Dedifferentiated amniotic fluid mesenchymal stem cell (primary cell): ENCODE data around the gene RHBG.
A peak's percentile ranks its signal among the peaks of the same experiment; 100 is the strongest.

Experiments used
- DNase-seq: peaks from one replicate; pipeline ENCODE4 v3.0.0-alpha.2; 2016; ENCODE audit errors: extremely low spot score

The RHBG gene

DNA sequence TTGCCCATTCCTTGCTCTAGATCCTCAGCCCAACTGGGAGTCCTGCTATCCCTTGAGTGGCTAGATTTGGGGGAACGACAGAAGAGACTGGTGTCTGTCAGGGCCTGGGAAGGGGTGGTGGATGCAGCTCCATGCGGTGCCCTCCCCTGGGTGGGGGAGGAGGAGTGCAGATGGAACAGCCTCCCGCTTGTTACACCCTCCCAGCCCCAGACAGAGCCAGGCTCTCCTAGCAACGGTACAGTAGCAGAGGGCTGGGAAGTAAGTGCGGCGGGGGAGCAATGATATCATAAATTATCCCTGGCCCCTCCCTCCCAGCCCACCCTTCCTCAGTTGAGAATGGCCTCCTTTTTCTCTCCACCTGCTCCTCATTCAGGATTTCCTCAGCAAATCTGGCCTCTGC, 37.2 kb downstream of the RHBG start:
- no peak for DNase-seq

DNA sequence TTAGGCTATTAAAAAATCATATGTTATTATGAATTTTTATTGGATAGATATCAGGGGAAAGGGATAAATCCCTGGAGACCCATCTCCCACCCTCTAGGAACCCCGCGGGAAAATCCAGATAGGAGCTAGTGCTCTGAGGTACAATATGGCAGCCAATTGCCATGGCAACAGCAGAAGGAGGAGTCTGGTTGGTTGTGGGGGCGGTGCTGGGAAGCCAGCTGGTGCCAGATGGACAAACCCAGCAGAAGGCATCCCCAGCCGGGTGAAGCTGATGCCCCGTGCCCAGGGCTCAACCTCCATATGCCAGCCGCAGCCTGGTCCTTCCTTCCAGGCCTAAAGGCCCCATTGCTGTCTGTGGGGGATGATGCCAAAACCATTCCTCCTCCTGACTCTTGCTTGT, 38.3 kb downstream of the RHBG start:
- no peak for DNase-seq

- no peak for DNase-seq
These were observed 38.7 kb downstream of the RHBG start for GRCh38 chr1:156407760-156408159.

- DNase-seq: no peak
These were observed 40.4 kb downstream of the RHBG start for GRCh38 chr1:156409439-156409838.

DNA sequence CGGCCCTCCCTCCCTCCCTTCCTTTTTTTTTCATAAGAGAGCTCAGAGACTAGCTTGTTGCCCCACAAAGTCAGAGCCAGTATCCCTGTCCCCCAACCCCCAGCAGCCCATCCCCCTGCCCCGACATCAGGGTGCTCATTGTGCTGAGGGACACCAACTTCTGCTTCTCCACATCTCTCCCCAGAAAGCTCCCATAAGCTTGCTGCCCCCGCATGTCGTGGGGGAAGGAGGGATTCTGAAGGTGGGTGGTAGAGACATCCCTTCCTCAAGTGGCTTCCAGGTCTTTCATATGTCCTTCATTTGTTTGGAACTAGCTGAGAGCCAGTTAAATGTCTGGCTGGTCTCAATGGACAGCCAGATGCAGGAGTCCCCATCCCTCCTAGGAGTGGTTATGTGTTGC, 41.2 kb downstream of the RHBG start:
- DNase-seq: no peak

DNA sequence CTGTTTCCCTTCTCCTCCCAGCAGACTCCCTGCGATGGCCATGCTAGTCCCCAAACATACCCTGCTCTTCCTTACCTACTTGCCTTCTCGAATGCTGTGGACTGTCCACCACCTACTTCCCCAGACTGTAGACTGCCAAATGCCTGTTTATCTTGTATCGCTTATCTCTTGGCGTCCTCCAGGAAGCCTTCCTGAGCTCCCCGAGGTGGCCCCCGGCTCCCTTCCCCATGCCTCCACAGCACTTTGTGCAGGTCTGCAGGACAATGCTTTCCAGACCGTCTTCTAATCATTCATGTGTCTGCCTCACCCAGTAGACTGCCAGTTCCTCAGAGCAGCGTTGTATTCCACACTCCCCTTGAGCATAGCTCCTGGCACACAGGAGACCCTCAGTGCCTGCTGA, 41.7 kb downstream of the RHBG start:
- no peak for DNase-seq

DNA sequence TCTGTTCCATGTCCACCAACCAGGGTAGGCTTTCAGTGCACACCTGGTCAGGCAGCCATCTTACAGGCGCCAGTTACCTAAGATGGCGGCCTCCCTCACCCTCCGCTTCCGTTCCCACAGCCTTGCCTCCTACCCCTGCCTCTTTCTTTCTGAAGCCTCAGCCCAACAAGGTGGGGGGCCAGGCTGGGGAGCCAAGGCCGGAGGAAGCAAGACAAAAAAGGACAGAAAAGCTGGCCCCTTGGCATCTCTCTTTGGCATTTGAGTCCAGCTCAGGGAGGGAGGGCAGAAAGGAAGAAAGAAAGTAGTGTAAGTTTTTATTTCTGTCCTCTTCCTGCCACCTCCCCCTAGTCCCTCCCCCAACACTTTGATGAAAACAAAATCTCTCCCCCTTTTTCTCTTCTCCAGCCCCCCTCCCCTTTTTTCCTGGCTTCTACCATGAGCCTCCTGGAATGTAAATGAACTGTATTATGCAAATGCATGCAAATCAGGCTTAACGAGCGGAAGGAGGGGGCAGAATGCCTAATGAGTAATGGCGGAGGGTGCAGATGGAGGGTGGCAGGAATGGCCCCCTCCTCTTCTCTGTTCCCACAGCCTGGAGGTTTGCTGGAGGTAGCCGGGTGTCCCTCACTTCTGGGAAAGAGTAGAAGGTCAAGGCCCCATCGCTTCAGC, 43.8 kb downstream of the RHBG start:
- DNase-seq: no peak

DNA sequence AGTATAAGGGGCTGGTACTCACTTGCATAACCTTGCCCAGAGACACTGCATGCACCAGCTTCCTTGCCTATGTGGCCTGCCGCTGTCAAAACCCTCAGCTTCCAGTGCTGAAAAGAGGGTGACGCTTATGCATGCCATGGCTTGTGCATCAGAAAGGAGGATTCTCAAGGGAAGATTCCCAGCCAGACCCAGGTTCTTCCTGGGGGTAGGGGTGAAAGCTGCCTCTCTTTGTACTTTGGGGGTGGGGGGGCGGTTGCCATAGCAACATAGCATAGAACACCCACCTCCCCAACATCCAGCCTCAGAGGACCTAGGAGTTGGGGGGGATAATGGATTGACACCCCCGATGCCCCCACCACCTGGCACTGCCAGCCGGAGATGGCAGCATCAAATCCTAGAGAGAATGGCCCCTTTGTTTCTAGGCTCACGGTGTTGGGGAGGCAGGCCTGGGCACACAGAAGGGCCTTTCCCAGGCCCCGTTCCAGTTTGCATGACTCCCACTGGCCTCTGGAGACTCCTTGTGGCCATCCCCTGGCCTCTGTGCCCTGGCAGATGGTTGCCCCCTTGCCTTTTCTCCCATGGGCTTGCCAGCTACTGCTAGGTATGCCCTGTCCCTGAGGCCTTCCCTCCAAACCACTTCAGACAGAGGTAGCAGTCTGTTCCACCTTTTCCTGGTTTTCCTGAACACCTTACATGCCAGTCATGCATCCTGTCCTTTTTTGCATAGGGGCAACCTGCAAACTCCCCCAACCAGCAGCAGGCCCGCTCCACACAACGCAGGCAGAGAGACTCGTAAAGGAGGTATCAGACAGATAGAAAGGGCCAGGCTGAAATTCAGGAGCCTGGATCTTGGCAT, 44.6 kb downstream of the RHBG start:
- no peak for DNase-seq

- no peak for DNase-seq
These were observed 45.6 kb downstream of the RHBG start for GRCh38 chr1:156414461-156415064.

GRCh38 chr1:156416993-156417392, 48.0 kb downstream of the RHBG start:
- DNase-seq: no peak

DNA sequence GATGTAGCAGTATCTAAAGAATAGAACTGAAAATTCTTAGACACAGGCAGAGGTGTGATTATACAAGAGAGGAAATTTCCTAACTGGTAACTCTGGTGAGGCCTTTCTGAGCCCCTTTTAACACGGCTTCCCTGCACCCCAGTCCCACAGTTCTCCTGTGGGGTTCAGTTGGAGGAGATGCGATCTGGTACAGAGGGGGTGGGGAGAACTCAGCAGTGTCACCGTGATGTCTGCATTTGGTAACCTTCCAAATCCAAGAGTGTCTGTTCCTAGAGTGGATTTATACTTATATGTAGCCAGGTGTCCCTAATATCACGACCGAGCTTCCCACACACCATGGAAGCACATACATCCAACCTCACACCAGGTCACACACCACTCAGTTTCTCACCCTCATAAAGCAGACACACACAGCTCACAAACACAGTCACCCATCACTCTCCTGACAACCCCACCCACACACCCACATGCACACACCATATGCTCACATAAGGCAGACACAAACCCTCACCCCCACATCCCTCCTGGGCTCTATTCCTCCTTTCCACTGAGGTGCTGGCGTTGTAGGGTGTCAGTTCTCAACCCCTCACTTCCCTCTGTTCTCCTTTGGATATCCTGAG, 48.5 kb downstream of the RHBG start:
- no peak for DNase-seq

- no peak for DNase-seq
These were observed 49.5 kb downstream of the RHBG start for GRCh38 chr1:156418416-156419070.

- DNase-seq: no peak
These were observed 50.8 kb downstream of the RHBG start for GRCh38 chr1:156419854-156420204.

DNA sequence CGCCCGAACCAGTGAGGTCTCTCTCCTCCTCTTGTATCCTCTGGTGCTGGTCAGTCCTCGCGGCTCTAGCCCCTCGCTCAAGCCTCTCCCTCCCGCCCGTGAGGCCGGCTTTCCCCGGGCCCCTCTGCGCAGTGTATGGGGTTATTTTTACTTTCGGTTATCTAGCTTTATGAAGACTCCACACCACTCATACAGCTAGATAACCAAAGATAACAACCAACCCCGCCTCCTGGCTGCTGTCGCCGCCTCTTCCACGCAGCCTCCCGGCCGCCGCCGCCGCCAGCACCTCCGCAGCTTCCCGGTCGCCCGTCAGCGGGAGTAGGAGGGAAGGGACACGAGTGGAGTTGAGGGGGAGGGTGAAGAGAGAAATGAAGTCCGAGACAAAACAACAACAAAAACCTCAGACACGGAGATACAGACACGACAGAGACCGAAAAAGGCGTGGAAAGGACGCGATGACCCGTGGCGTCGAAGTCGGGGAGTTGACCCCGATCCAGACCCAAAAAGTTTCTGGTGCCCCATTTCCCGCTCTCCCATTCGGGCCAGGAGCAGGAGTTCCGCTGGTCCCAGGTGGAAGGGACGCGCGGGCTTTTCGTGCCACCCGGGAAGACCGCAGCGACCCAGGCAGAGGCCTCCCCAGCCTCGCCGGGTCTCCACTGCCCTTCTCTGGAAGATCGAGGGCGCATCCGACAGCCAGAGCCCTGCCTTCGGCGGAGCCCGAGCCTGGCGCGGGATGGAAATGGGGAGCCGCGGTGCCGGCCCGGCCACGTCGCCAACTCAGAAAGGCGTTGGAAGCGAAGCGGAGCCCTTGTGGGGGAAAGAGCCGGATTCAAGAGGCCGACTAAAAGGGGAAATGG, 51.4 kb downstream of the RHBG start:
- DNase-seq: no peak

DNA sequence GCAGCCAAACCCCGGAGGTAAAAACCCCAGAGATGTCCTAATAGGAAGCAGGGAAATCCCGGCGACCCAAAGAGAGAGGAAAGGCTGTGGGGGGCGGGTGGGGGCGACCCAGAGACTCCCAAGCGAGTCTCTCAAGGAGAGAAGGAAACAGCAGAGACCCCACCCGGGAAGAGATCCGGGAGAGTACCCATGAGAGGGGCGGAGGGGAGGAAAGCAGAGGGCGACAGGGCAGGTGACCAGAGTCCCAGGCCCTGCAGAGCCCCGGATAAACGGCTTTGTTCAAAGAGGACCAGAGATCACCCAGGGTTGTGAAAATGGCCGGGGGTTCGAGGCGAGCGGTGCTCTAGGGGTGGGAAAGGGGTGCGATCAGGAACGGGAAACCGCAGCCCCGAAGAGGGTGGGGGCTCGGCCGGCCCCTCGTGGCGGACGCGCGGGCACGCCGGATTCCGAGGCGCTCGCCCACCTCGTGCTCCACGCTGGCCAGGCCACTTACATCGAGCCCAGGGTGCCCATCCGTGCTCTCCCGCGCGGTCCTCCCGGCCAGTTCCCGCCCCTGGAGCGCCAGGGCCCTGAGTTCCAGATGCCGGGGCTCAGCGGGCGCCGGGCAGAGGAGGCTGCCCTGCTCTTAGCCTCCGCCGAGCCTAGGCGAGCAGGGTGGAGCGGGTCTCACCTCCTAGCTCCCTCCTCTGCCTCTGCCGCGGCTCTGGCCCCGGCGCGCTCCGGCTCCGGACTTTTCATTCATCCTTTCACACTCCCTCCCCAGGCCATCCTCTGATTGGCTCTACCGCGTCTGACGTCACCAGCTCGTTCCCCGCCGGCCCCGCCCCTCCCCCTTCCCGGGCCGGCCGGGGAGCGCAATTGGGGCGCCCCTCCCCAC, 52.3 kb downstream of the RHBG start:
- DNase-seq: peak; percentile 38

DNA sequence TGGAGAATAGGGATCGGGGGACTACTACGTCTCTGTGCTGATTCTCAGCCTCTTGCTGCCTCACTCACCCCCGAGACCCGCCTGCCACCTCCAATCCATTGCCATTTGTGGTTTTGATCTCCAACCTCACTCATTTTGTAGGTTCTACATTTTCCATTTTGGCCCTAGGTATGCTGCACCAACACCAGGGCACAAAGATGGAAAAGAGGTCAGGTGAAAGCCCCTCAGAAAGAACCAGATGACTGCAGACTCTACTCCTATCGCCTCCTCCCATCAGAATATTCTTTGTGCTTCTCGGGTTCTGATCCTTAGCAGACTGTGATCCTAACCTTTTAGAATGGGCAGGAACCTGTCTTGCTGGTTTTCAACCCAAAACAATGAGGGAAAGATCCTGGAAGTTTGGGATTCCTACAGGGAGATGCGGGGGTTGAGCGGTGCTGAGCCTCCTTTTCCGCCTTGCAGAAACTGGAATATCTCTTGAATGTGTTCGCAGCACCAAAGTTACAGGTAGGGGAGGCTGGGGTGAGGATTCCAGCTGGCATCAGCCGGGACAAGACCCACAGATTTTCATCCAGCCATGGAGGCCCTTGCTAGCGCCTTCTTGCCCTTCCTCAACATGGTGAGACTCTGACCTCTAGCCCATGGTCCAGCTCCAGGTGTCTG, 53.1 kb downstream of the RHBG start:
- no peak for DNase-seq

- DNase-seq: no peak
These were observed 53.6 kb downstream of the RHBG start for GRCh38 chr1:156422602-156423091.

- DNase-seq: no peak
These were observed 54.7 kb downstream of the RHBG start for GRCh38 chr1:156423422-156424352.
